GM23338 (cell line): ENCODE data around the gene CPT1C.

Experiments used
- CTCF ChIP-seq, 2 experiments: fragments of 200-600 bp in 1 of 2; sonication (generic) in 1 of 2; conservative IDR thresholded peaks; 2 replicates each; pipeline versions ENCODE4 v1.5.1 to v1.6.1; 2016 to 2017; ENCODE audit warnings: antibody characterized with exemption in 2 of 2, low read depth in 2 of 2, mild to moderate bottlenecking in 2 of 2, moderate library complexity in 1 of 2
- EZH2 ChIP-seq: fragments of 200-600 bp; sonication (generic); IDR thresholded peaks from one replicate; pipeline ENCODE4 v1.8.0; 2017; ENCODE audit warnings: antibody characterized with exemption, mild to moderate bottlenecking, low read depth; ENCODE audit not compliant: unreplicated experiment
- ZNF114 ChIP-seq: fragments of 250-450 bp; sonication (Bioruptor Pico); IDR thresholded peaks from 2 replicates; pipeline ENCODE4 v1.5.0; 2020; ENCODE audit warnings: mild to moderate bottlenecking, moderate library complexity

- no peak for TF ChIP-seq CTCF (conservative IDR thresholded peaks at IDR 0.05; ENCODE audit: low read depth in 2 of 2)
- TF ChIP-seq EZH2 = no peak
- no peak for TF ChIP-seq ZNF114
These were observed 4.3 kb upstream of the CPT1C start for GRCh38 chr19:49686503-49687088.
